D721Med (cell line): ENCODE data around the gene SIRT6.
"Not testable (repeated sequence)": the region's sequence is repeated elsewhere in the genome, so short reads cannot be mapped to it uniquely, and the experiment has no call there.

Experiments used
- DNase-seq: peaks from one replicate; pipeline ENCODE4 v3.0.0; 2011; ENCODE audit warnings: low spot score; ENCODE audit not compliant: insufficient read length
- FAIRE-seq: peaks from 2 replicates; lab custom pipeline; 2011; peaks lifted over from hg19 to GRCh38; lab: Jason Lieb, UNC
- TF ChIP-seq, protein P1 (sequence below): IDR thresholded peaks from 2 replicates; pipeline ENCODE4 v1.5.1; 2012; ENCODE audit warnings: mild to moderate bottlenecking, control low read depth; ENCODE audit not compliant: insufficient read depth; ENCODE audit errors: missing control alignments

The SIRT6 gene

DNA sequence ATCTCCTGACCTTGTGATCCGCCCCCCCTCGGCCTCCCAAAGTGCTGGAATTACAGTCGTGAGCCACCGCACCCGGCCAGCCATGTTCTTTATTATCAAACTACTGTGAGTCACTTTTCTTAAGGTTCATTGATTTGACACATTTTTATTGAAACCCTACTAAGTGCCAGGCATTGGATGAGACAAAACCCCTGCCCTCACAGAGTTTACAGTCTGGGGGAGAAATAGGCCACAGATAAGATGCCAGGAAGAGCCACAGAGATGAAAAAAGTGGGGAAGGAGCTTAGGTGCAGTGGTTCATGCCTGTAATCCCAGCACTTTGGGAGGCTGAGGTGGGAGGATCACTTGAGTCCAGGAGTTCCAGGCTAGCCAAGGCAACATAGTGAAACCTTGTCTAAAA is 43.9 kb downstream of the SIRT6 start:
- FAIRE-seq: no peak
- DNase-seq: no peak
- TF ChIP-seq, protein P1, sequence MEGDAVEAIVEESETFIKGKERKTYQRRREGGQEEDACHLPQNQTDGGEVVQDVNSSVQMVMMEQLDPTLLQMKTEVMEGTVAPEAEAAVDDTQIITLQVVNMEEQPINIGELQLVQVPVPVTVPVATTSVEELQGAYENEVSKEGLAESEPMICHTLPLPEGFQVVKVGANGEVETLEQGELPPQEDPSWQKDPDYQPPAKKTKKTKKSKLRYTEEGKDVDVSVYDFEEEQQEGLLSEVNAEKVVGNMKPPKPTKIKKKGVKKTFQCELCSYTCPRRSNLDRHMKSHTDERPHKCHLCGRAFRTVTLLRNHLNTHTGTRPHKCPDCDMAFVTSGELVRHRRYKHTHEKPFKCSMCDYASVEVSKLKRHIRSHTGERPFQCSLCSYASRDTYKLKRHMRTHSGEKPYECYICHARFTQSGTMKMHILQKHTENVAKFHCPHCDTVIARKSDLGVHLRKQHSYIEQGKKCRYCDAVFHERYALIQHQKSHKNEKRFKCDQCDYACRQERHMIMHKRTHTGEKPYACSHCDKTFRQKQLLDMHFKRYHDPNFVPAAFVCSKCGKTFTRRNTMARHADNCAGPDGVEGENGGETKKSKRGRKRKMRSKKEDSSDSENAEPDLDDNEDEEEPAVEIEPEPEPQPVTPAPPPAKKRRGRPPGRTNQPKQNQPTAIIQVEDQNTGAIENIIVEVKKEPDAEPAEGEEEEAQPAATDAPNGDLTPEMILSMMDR: no peak

GRCh38 chr19:4136680-4137088 is 45.7 kb downstream of the SIRT6 start:
- TF ChIP-seq, protein P1: no peak
- DNase-seq (no peak), FAIRE-seq (no peak)

DNA sequence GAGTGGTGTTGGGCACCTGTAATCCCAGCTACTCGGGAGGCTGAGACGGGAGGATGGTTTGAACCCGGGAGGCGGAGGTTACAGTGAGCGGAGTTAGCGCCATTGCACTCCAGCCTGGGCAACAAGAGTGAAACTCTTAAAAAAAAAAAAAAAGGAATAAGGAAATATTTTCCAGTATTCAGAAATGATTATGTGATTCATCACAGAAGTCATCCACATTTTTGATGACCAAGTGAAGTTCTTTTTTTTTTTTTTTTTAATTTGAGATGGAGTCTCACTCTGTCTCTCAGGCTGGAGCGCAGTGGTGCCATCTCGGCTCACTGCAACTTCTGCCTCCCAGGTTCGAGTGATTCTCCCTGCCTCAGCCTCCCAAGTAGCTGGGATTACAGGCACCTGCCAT is 47.0 kb downstream of the SIRT6 start:
- not testable (repeated sequence) for DNase-seq, FAIRE-seq

GRCh38 chr19:4134351-4134750 is 48.0 kb downstream of the SIRT6 start:
- TF ChIP-seq, protein P1: no peak
- no peak for DNase-seq

GRCh38 chr19:4130744-4131438 is 51.5 kb downstream of the SIRT6 start:
- TF ChIP-seq, protein P1: no peak
- no peak for DNase-seq
- no peak for FAIRE-seq

More at GRCh38 chr19:4134351-4134750, 48.0 kb downstream of the SIRT6 start:
- no peak for FAIRE-seq

DNA sequence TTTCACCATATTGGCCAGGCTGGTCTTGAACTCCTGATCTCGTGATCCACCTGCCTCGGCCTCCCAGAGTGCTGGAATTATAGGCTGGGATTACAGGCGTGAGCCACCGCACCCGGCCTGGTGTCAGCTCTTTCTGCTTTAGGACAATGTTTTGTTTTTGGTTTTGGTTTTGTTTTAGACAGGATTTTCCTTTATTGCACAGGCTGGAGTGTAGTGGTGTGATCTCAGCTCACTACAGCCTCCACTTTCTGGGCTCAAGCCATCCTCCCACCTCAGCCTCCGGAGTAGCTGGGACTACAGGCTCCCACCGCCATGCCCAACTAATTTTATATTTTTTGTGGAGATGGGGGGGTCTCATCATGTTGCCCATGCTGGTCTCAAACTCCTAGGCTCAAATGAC is 53.3 kb downstream of the SIRT6 start:
- not testable (repeated sequence) for FAIRE-seq, DNase-seq

- not testable (repeated sequence) for FAIRE-seq, DNase-seq
These were observed 55.0 kb downstream of the SIRT6 start for GRCh38 chr19:4127322-4127721.

- TF ChIP-seq, protein P1: no peak
- DNase-seq: no peak
- no peak for FAIRE-seq
These were observed 57.7 kb downstream of the SIRT6 start for GRCh38 chr19:4124638-4125037.
